HEK293 (cell line): Measurements from ENCODE around the gene ZBED1.

Experiments
- HOXD13 ChIP-seq: sonication (generic); formaldehyde crosslinking; IDR thresholded peaks from 2 replicates; pipeline ENCODE4 v1.8.0; 2022; ENCODE audit warnings: missing genetic modification reagents, borderline replicate concordance
- ZNF184 ChIP-seq: fragments of 450-650 bp; IDR thresholded peaks from 2 replicates; pipeline ENCODE4 v1.5.1; 2018; ENCODE audit warnings: missing biosample characterization, mild to moderate bottlenecking, missing genetic modification characterization
- ZNF544 ChIP-seq: fragments of 450-650 bp; formaldehyde crosslinking; IDR thresholded peaks from 2 replicates; pipeline ENCODE4 v1.5.0; 2017; ENCODE audit warnings: missing biosample characterization, missing genetic modification characterization
- ZNF639 ChIP-seq: fragments of 450-650 bp; formaldehyde crosslinking; IDR thresholded peaks from 2 replicates; pipeline ENCODE4 v1.5.1; 2016; ENCODE audit warnings: missing biosample characterization, missing genetic modification characterization
- TF ChIP-seq, protein P1 (sequence below): fragments of 450-650 bp; formaldehyde crosslinking; IDR thresholded peaks from 2 replicates; pipeline ENCODE4 v1.5.1; 2016; ENCODE audit warnings: missing biosample characterization, missing genetic modification characterization
- TF ChIP-seq, protein P2 (sequence below): fragments of 450-650 bp; formaldehyde crosslinking; IDR thresholded peaks from 2 replicates; pipeline ENCODE4 v1.5.1; 2016; ENCODE audit warnings: missing biosample characterization, missing genetic modification characterization
- TF ChIP-seq, protein P3 (sequence below): fragments of 450-650 bp; formaldehyde crosslinking; IDR thresholded peaks from 2 replicates; pipeline ENCODE4 v1.5.0; 2017; ENCODE audit warnings: missing biosample characterization, missing genetic modification characterization, borderline replicate concordance
- TF ChIP-seq, protein P4 (sequence below): fragments of 450-650 bp; formaldehyde crosslinking; IDR thresholded peaks from 2 replicates; pipeline ENCODE4 v1.5.1; 2017; ENCODE audit warnings: missing biosample characterization, missing genetic modification characterization

- TF ChIP-seq HOXD13 (no peak), ZNF184 (no peak), ZNF639 (tag by site-specific recombination) (no peak), ZNF544 (tag by site-specific recombination) (no peak)
- TF ChIP-seq, protein P1, sequence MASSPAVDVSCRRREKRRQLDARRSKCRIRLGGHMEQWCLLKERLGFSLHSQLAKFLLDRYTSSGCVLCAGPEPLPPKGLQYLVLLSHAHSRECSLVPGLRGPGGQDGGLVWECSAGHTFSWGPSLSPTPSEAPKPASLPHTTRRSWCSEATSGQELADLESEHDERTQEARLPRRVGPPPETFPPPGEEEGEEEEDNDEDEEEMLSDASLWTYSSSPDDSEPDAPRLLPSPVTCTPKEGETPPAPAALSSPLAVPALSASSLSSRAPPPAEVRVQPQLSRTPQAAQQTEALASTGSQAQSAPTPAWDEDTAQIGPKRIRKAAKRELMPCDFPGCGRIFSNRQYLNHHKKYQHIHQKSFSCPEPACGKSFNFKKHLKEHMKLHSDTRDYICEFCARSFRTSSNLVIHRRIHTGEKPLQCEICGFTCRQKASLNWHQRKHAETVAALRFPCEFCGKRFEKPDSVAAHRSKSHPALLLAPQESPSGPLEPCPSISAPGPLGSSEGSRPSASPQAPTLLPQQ (tag by site-specific recombination) = no peak
- TF ChIP-seq, protein P2, sequence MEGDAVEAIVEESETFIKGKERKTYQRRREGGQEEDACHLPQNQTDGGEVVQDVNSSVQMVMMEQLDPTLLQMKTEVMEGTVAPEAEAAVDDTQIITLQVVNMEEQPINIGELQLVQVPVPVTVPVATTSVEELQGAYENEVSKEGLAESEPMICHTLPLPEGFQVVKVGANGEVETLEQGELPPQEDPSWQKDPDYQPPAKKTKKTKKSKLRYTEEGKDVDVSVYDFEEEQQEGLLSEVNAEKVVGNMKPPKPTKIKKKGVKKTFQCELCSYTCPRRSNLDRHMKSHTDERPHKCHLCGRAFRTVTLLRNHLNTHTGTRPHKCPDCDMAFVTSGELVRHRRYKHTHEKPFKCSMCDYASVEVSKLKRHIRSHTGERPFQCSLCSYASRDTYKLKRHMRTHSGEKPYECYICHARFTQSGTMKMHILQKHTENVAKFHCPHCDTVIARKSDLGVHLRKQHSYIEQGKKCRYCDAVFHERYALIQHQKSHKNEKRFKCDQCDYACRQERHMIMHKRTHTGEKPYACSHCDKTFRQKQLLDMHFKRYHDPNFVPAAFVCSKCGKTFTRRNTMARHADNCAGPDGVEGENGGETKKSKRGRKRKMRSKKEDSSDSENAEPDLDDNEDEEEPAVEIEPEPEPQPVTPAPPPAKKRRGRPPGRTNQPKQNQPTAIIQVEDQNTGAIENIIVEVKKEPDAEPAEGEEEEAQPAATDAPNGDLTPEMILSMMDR = no peak
- TF ChIP-seq, protein P3, sequence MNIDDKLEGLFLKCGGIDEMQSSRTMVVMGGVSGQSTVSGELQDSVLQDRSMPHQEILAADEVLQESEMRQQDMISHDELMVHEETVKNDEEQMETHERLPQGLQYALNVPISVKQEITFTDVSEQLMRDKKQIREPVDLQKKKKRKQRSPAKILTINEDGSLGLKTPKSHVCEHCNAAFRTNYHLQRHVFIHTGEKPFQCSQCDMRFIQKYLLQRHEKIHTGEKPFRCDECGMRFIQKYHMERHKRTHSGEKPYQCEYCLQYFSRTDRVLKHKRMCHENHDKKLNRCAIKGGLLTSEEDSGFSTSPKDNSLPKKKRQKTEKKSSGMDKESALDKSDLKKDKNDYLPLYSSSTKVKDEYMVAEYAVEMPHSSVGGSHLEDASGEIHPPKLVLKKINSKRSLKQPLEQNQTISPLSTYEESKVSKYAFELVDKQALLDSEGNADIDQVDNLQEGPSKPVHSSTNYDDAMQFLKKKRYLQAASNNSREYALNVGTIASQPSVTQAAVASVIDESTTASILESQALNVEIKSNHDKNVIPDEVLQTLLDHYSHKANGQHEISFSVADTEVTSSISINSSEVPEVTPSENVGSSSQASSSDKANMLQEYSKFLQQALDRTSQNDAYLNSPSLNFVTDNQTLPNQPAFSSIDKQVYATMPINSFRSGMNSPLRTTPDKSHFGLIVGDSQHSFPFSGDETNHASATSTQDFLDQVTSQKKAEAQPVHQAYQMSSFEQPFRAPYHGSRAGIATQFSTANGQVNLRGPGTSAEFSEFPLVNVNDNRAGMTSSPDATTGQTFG = no peak
- TF ChIP-seq, protein P4, sequence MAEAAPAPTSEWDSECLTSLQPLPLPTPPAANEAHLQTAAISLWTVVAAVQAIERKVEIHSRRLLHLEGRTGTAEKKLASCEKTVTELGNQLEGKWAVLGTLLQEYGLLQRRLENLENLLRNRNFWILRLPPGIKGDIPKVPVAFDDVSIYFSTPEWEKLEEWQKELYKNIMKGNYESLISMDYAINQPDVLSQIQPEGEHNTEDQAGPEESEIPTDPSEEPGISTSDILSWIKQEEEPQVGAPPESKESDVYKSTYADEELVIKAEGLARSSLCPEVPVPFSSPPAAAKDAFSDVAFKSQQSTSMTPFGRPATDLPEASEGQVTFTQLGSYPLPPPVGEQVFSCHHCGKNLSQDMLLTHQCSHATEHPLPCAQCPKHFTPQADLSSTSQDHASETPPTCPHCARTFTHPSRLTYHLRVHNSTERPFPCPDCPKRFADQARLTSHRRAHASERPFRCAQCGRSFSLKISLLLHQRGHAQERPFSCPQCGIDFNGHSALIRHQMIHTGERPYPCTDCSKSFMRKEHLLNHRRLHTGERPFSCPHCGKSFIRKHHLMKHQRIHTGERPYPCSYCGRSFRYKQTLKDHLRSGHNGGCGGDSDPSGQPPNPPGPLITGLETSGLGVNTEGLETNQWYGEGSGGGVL (tag by site-specific recombination) = no peak
Measured at GRCh38 chrX:2500803-2501558, at the start of gene ZBED1, which contains the start of gene DHRSX.
